HG03139 (cell line): ENCODE measurements around the gene BNIP2.
"Not testable (repeated sequence)": the region's sequence is repeated elsewhere in the genome, so short reads cannot be mapped to it uniquely, and the experiment has no call there.

Experiments
- ATAC-seq: cut with Tn5 transposase; IDR thresholded peaks from one replicate; pipeline ENCODE4 v1.9.1; 2021; ENCODE audit not compliant: unreplicated experiment

The BNIP2 gene

GRCh38 chr15:59642351-59642750 lies 46.8 kb downstream of the BNIP2 start:
- ATAC-seq = no peak

GRCh38 chr15:59637507-59637906 lies 51.6 kb downstream of the BNIP2 start:
- not testable (repeated sequence) for ATAC-seq

DNA sequence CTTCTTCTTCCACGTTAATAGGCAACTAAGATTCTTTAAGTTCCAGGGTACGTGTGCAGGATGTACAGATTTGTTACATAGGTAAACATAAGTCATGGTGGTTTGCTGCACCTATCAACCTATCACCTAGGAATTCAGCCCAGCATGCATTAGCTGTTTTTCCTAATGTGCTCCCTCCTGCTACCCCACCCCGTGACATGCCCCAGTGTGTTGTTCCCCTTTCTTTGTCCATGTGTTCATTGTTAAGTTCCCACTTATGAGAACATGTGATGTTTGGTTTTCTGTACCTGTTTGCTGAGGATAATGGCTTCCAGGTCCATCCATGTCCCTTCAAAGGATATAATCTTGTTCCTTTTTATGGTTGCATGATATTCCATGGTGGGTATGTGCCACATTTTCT lies 52.9 kb downstream of the BNIP2 start:
- no peak for ATAC-seq

- no peak for ATAC-seq
These were observed 56.4 kb downstream of the BNIP2 start for GRCh38 chr15:59632714-59633113.

DNA sequence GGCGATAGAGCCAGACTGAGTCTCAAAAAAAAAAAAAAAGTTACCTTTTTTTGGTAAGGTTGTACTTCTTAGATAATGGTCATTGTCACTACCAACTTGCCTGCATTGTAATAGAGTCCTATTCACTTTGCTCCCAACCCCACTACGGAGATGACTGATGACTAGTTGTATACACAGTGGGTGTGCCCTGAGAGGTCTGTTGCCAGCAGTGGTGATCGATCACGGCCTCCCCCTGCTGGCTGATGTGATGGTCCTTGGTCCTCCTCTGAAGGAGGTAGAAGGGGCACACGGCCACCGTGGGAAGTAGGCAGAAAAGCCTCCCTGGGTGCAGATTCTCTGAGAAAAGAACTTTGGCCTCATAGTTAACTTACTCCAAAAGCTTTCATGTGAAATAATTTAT lies 66.8 kb downstream of the BNIP2 start:
- no peak for ATAC-seq

DNA sequence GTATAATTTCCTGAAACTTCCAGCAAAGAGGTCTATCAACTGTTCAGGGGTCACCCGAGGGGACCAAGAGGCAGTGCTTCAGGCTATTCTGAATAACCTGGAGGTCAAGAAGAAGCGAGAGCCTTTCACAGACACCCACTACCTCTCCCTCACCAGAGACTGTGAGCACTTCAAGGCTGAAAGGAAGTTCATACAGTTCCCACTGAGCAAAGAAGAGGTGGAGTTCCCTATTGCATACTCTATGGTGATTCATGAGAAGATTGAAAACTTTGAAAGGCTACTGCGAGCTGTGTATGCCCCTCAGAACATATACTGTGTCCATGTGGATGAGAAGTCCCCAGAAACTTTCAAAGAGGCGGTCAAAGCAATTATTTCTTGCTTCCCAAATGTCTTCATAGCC lies 70.7 kb downstream of the BNIP2 start:
- no peak for ATAC-seq

GRCh38 chr15:59616379-59616778 lies 72.7 kb downstream of the BNIP2 start:
- no peak for ATAC-seq

- ATAC-seq = no peak
These were observed 73.5 kb downstream of the BNIP2 start for GRCh38 chr15:59615661-59616060.

DNA sequence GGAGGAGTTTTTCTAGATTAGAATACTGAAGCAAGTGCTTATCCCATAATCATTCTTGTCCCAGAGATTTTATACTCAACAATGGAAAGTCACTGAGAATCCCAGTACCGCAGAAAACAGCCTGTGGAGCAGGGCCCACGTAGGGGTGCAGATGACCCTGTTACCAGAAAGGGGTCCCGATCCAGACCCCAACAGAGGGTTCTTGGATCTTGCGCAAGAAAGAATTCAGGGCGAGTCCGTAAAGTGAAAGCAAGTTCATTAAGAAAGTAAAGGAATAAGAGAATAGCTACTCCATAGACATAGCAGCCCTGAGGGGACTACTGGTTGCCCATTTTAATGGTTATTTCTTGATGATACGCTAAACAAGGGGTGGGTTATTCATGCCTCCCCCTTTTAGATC lies 75.0 kb downstream of the BNIP2 start:
- no peak for ATAC-seq

GRCh38 chr15:59611276-59612260 lies 77.6 kb downstream of the BNIP2 start, which contains the start of gene GCNT3:
Gene GCNT3 (plus strand): TSS chr15:59611783. CDS start chr15:59618239, 6,456 bp downstream.
- no peak for ATAC-seq

GRCh38 chr15:59609730-59610712 lies 79.1 kb downstream of the BNIP2 start:
- ATAC-seq = no peak
